ENCODE measurements around the gene CYP4F22.
"Not testable (repeated sequence)": the region's sequence is repeated elsewhere in the genome, so short reads cannot be mapped to it uniquely, and the experiment has no call there.

Gene CYP4F22

DNA sequence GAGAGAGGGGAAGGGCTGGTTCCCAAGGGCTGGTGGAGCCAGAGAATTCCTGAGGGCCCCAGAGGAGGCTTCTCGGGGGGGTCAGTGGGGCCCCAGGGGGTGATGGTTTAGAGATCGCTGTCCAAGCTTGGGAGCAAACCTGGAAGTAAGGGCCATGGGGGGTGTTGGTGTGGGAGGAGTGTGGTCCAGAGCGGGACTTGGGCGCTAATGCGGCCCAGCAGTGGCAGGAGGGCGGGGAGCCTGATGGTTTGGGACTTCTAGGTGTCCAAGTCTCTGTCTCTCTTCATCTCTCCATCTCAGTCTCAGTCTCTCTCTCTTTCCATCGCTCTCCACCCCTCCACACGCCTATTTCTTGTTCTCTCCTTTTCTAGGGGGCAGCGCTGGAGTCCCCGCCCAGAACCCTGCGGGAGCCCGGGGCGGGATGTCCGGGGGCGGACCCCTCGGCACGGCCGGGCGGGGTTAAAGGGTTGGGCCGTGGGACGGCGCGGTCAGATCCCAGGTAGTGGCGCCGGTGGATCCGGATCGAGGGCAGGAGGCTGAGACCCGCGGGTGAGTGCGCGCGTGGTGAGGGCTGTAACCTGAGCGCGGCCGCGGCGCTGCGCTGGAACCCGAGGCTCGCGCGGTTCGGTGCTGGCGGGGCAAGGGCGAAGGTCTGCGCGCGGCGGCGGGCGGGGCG lies at the start of gene CYP4F22:
CYP4F22 (plus strand) TSS at position 491 of the 676 bp plus-strand sequence. CDS start 16,812 bp downstream, outside the sequence.
- no peak for DNase-seq (ENCODE audit: low read depth)

DNA sequence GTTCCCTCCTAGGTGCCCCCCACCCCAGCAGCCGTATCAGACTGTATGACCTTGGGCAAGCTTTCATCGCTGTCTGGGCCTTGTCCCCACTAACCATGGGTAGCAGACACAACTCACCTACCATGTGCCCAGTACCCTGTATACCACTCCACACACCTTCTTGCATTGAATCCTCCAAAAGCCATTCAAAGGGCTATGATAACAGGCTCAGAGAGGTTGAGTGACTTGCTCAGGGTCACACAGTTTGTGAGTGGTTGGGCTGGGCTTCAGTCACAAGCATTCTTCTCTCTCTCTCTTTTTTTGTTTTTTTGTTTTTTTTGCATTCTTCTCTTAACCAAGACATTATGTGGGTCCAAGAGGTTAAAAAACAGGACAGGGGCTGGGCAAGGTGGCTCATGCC lies 46.6 kb upstream of the CYP4F22 start:
- DNase-seq (ENCODE audit: low read depth) = no peak

DNA sequence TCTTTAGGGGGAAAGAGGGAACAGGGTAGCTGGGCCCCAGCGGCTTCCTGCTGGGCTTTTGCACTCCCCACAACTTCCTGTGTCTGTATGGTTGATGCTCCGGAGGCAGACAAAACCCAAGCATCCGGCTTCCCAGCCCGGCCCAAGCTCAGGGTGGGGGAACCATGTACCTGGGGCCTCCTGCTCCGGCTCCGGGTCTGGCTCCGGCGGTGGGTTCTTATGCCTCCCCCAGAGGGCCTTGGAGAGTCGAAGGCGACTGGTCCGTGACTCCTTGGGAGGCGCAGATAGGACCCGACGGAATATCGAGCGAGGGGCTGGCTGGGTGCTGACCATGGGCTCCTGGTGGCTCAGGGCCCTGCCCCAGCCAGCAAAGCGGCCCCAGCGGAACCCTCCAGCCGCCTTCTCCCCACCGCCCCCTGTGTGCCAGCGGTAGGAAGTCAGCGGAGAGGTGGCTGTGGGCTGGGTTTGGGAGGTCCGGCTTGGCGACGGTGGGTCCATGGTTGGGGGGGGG lies 44.4 kb upstream of the CYP4F22 start:
- no peak for DNase-seq (ENCODE audit: low read depth)

DNA sequence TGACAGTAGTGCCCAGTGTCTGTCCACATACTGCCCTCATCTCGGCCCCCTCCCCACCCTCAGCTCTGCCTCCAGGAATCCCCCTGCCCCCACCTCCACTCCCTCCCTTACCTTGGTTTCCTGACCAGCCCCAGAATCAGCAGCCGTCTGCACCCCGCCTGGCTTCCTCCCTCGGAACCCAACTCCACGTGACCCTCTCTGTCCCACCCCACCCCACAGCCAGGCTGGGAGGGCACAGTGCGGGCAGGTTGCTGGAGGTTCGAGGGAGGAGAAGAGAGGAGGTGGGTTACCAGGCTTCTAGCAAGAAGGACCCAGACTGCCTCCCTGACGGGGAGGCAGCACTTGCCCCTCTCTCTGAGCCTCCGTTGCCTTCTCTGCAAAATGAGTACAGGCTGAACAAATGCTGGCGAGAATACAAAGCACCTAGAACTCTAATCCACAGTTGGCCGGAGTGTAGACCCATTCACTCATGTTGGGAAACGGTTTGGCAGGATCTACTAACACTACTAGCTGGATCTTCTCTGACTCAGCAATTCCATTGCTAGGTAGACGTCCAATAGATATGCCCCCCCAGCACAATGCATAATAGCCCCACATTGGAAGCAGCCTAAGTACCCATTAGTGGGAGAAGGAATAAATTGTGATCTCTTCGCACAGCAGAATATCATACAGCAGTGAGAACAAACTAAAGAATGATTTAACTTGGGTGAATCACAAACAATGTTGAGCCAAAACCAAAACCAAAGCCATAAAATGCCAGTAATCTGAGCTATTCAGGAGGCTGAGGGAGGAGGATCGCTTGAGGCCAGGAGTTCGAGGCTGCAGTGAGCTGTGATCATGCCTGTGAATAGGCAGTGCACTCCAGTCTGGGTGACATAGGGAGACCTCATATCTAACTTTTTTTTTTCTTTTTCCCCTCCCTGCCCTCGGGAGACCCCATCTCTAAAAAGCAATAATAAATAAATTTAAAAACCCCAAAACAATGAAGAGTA lies 43.6 kb upstream of the CYP4F22 start, which contains the start of gene RASAL3:
RASAL3 (minus strand) TSS at position 151 of the 992 bp plus-strand sequence. CDS start 186 bp downstream, outside the sequence.
- no peak for DNase-seq (ENCODE audit: low read depth)

- peak; percentile 50 for DNase-seq (ENCODE audit: low read depth)
These were observed 41.2 kb upstream of the CYP4F22 start for GRCh38 chr19:15466851-15467733.

- DNase-seq (ENCODE audit: low read depth) = no peak
These were observed 40.6 kb upstream of the CYP4F22 start for GRCh38 chr19:15467734-15468214.

DNA sequence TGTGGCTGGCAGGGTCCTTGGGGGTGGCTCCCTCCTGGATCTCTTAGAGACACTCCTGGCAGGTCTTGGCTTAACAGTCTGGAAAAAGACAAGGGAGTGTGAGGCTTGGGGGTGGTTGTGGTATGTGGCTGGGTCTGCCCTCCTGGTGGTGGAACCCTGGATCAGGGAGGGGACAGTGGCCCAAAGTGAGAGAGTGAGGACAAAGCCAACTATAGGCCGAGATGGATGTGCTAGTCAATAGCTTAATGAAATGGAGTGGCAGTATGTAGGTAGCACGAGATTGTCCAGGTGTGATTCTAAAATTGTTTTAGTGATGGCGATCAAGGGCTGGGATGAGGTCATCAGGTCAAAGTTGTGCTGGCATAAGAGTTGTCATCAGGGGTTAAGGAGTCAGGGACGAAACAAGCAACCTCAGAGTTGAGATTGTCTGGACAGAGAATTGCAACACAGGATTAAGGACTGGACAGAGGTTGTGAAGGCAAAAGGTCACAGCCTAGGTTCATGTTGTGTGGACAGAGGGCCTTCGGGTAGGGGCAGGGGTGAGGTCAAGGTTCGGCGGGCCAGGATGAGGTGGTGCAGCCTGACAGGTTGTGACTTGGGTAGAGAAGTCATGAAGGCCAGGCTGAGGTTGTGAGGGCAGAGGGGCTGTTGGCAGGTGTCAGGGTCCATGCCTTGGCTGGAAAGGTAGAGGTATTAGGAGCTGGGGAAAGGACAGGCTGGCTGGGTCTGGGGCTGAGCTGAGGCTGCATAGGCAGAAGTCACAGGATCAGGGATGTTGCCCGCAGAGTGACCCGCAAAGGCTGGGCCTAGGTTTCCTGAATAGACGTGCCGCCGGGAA lies 39.4 kb upstream of the CYP4F22 start:
- no peak for DNase-seq (ENCODE audit: low read depth)

- no peak for DNase-seq (ENCODE audit: low read depth)
These were observed 38.6 kb upstream of the CYP4F22 start for GRCh38 chr19:15469513-15470297.

GRCh38 chr19:15471639-15472101 lies 36.7 kb upstream of the CYP4F22 start:
- DNase-seq (ENCODE audit: low read depth) = no peak

GRCh38 chr19:15473821-15474220 lies 34.5 kb upstream of the CYP4F22 start:
- not testable (repeated sequence) for DNase-seq (ENCODE audit: low read depth)

GRCh38 chr19:15475169-15475568 lies 33.2 kb upstream of the CYP4F22 start:
- no peak for DNase-seq (ENCODE audit: low read depth)

- DNase-seq (ENCODE audit: low read depth) = no peak
These were observed 32.7 kb upstream of the CYP4F22 start for GRCh38 chr19:15475611-15476010.

DNA sequence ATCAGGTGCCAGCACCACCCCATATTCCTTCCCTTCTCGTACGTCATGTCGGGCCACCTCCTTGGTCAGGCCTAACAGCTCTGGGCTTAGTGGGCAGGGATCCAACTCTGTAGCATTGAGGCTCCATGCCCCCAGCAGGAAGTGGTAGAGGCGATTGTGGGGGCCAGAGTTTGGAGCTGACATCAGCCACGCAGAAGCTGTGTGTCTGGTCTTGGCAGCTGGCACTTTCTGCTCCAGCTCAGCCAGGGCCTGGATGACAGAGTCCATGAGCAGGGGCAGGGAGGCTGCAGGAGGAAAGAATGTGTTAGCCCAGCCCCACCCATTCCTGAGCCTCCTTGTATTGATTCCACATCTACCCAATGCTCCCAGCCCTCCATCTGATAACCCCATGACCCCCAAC lies 32.0 kb upstream of the CYP4F22 start:
- DNase-seq (ENCODE audit: low read depth) = no peak

DNA sequence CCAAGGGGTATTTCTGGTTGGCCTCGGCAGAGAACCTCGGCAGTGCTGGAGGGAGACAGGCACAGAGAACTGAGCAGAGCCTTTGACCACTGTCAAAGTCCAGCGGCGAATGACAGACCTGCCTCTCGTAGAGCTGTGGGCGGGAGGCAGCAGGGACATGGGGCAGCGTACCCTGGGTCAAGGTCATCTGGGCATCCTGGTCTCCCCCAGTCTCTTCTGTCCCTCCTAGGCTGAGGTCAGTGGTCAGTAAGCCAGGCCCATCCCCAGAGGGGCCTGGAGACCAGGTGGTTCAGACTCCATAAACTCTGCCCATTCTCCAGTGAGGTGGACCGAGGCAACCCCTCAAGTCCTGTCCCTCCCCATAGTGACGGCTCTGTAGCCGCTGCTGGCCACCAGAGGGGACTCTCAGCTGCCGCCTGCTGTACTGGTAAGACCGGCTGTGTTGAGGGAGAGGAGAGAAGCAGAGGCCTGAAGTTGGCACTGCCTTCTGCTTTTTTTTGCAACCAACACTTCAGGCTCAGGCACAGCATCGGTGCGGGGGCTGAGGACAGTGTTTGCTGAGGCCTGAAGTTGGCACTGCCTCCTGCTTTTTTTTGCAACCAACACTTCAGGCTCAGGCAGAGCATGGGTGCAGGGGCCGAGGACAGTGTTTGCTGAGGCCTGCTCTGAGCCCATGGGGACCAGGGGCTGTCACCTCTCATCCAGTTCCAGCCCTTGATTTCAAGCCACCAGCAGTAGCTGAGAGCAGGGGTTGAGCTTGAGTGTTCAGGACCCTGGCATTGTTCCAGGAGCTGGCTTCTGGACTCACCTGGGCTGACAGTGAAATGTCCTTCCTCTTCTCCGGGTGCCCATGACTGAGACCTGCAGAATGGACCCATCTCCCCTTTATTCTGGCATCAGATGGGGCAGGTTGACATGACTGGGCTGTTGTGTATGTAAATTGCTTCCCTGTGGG lies 28.7 kb upstream of the CYP4F22 start, which contains the start of gene PGLYRP2:
PGLYRP2 (minus strand) TSS at position 111 of the 955 bp plus-strand sequence. CDS start 130 bp downstream, outside the sequence.
- peak; percentile 18 for DNase-seq (ENCODE audit: low read depth)

- not testable (repeated sequence) for DNase-seq (ENCODE audit: low read depth)
These were observed 27.3 kb upstream of the CYP4F22 start for GRCh38 chr19:15480996-15481395.

- not testable (repeated sequence) for DNase-seq (ENCODE audit: low read depth)
These were observed 22.6 kb upstream of the CYP4F22 start for GRCh38 chr19:15485768-15486167.

DNA sequence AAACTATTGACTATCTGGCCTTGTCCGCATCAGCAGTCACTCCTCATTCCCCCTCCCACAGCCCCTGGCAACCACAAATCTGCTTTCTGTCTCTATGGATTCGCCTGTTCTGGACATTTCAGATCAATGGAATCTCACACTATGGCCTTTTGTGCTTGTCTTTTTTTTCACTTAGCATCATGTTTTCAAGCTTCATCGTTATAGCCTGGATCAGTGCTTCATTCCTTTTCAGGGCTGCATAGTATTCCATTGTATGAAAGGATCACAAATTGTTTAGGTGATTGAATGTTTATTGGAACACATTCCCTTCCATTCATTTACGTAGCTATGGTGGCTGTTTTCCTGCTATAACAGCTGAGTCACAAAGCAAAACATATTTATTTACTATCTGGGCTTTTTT lies 21.3 kb upstream of the CYP4F22 start:
- no peak for DNase-seq (ENCODE audit: low read depth)
